ENCODE measurements around the gene WDFY4.

GRCh38 chr10:48999346-48999745 is 314.7 kb downstream of the WDFY4 start:
- TF ChIP-seq ZBTB7A (IDR thresholded peaks at IDR 0.05; ENCODE audit: low read depth): no peak
- no peak for TF ChIP-seq TEAD4 (IDR thresholded peaks at IDR 0.05)
- no peak for TF ChIP-seq TCF12 (IDR thresholded peaks at IDR 0.05; ENCODE audit: low read depth)
- no peak for TF ChIP-seq REST (IDR thresholded peaks at IDR 0.05; ENCODE audit: low read depth)

All from Ishikawa (cell line).